ENCODE measurements around the gene KIAA0825. TPM values are rescaled to one million over a fixed set of nuclear protein-coding genes. Genes with fewer than 3 reads are reported as not detected.

Gene KIAA0825
- total RNA-seq, 1 donor from 2014 or later, result 2.0 TPM

- TF ChIP-seq CTCF (IDR thresholded peaks at IDR 0.05; ENCODE audit: unreplicated experiment), result no peak
- Mint-ChIP-seq H3K4me3 (ENCODE audit: unreplicated experiment) (no peak overlapping the region), H3K9me3 (ENCODE audit: unreplicated experiment) (no peaks in the 10 kb centered on the region), H3K36me3 (ENCODE audit: low read depth, unreplicated experiment) (no peaks in the 10 kb centered on the region), H3K27ac (ENCODE audit: unreplicated experiment) (no peak overlapping the region), H3K27me3 (ENCODE audit: unreplicated experiment) (no peaks in the 10 kb centered on the region), H3K4me1 (ENCODE audit: unreplicated experiment) (peaks cover 6% of the 10 kb centered on the region)
- DNase-seq (ENCODE audit: low spot score), result no peak
Measured at GRCh38 chr5:94632024-94632423, 13.6 kb upstream of the KIAA0825 start.

- DNase-seq (ENCODE audit: low spot score), result no peak
- TF ChIP-seq CTCF (IDR thresholded peaks at IDR 0.05; ENCODE audit: unreplicated experiment), result no peak
- Mint-ChIP-seq H3K27me3 (ENCODE audit: unreplicated experiment) (no peaks in the 10 kb centered on the region), H3K9me3 (ENCODE audit: unreplicated experiment) (no peaks in the 10 kb centered on the region), H3K4me1 (ENCODE audit: unreplicated experiment) (peaks cover 2% of the 10 kb centered on the region), H3K36me3 (ENCODE audit: low read depth, unreplicated experiment) (no peaks in the 10 kb centered on the region), H3K4me3 (ENCODE audit: unreplicated experiment) (no peak overlapping the region), H3K27ac (ENCODE audit: unreplicated experiment) (no peak overlapping the region)
Measured at GRCh38 chr5:94627191-94627590, 8.8 kb upstream of the KIAA0825 start.

- no peak for DNase-seq (ENCODE audit: low spot score)
- H3K9me3 Mint-ChIP-seq (ENCODE audit: unreplicated experiment), result no peaks in the 10 kb centered on the region
- H3K4me1 Mint-ChIP-seq (ENCODE audit: unreplicated experiment), result peaks cover 6% of the 10 kb centered on the region
- peaks cover 3% of the 10 kb centered on the region for H3K27me3 Mint-ChIP-seq (ENCODE audit: unreplicated experiment)
- no peaks in the 10 kb centered on the region for H3K36me3 Mint-ChIP-seq (ENCODE audit: low read depth, unreplicated experiment)
- H3K27ac Mint-ChIP-seq (ENCODE audit: unreplicated experiment), result no peak overlapping the region
- TF ChIP-seq CTCF (IDR thresholded peaks at IDR 0.05; ENCODE audit: unreplicated experiment), result no peak
- H3K4me3 Mint-ChIP-seq (ENCODE audit: unreplicated experiment), result no peak overlapping the region
Measured at GRCh38 chr5:94623877-94624276, 5.5 kb upstream of the KIAA0825 start.

GRCh38 chr5:94623011-94623410, 4.6 kb upstream of the KIAA0825 start:
- Mint-ChIP-seq H3K27me3 (ENCODE audit: unreplicated experiment) (peaks cover 4% of the 10 kb centered on the region), H3K36me3 (ENCODE audit: low read depth, unreplicated experiment) (no peaks in the 10 kb centered on the region), H3K9me3 (ENCODE audit: unreplicated experiment) (no peaks in the 10 kb centered on the region), H3K4me3 (ENCODE audit: unreplicated experiment) (no peak overlapping the region), H3K4me1 (ENCODE audit: unreplicated experiment) (peaks cover 6% of the 10 kb centered on the region), H3K27ac (ENCODE audit: unreplicated experiment) (no peak overlapping the region)
- TF ChIP-seq CTCF (IDR thresholded peaks at IDR 0.05; ENCODE audit: unreplicated experiment), result no peak
- DNase-seq (ENCODE audit: low spot score), result no peak

GRCh38 chr5:94621763-94622162, 3.4 kb upstream of the KIAA0825 start:
- Mint-ChIP-seq H3K4me3 (ENCODE audit: unreplicated experiment) (no peak overlapping the region), H3K9me3 (ENCODE audit: unreplicated experiment) (no peaks in the 10 kb centered on the region), H3K27ac (ENCODE audit: unreplicated experiment) (no peak overlapping the region), H3K4me1 (ENCODE audit: unreplicated experiment) (peaks cover 6% of the 10 kb centered on the region), H3K36me3 (ENCODE audit: low read depth, unreplicated experiment) (no peaks in the 10 kb centered on the region), H3K27me3 (ENCODE audit: unreplicated experiment) (peaks cover 6% of the 10 kb centered on the region)
- no peak for TF ChIP-seq CTCF (IDR thresholded peaks at IDR 0.05; ENCODE audit: unreplicated experiment)
- no peak for DNase-seq (ENCODE audit: low spot score)
